ENCODE measurements around the gene STRN.

DNA sequence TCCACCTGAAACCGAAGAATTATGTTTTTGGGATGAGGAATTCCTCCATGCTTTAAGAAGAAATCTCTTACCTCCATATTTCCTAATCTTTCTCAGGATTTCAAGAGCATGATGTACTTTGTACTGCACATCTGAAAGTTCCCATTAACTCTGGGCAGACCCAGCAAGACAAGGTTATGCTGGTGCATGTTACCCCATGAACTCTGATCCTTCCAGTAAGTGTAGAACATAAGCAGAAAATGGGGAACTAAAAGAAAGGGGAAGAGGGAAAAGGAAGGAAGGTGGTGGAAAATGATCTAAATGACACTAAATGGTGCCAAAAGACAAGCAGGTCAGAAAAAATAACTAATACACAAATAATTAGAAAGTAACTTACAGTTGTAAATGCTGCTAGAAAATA lies 50.7 kb downstream of the STRN start:
- no peak for TF ChIP-seq SUZ12 (IDR thresholded peaks at IDR 0.05)
- no peak for TF ChIP-seq FOXM1 (IDR thresholded peaks at IDR 0.05; ENCODE audit: borderline replicate concordance)
- TF ChIP-seq, protein P1, sequence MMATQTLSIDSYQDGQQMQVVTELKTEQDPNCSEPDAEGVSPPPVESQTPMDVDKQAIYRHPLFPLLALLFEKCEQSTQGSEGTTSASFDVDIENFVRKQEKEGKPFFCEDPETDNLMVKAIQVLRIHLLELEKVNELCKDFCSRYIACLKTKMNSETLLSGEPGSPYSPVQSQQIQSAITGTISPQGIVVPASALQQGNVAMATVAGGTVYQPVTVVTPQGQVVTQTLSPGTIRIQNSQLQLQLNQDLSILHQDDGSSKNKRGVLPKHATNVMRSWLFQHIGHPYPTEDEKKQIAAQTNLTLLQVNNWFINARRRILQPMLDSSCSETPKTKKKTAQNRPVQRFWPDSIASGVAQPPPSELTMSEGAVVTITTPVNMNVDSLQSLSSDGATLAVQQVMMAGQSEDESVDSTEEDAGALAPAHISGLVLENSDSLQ (IDR thresholded peaks at IDR 0.05), result no peak
- no peak for TF ChIP-seq TARDBP (IDR thresholded peaks at IDR 0.05)
- TF ChIP-seq LEF1 (IDR thresholded peaks at IDR 0.05; ENCODE audit: borderline replicate concordance), result no peak
- TF ChIP-seq ELF4 (IDR thresholded peaks at IDR 0.05), result no peak
- TF ChIP-seq NFRKB (IDR thresholded peaks at IDR 0.05), result no peak
- TF ChIP-seq ARNT (IDR thresholded peaks at IDR 0.05), result no peak
- no peak for TF ChIP-seq CTBP1 (IDR thresholded peaks at IDR 0.05; ENCODE audit: borderline replicate concordance)
- no peak for TF ChIP-seq ZNF384 (IDR thresholded peaks at IDR 0.05)
- TF ChIP-seq FOXK2 (IDR thresholded peaks at IDR 0.05), result no peak
- no peak for TF ChIP-seq BHLHE40 (IDR thresholded peaks at IDR 0.05; ENCODE audit: borderline replicate concordance)
- TF ChIP-seq L3MBTL2 (conservative IDR thresholded peaks at IDR 0.05), result no peak
